Measurements from ENCODE around the gene MAP2K5.

The MAP2K5 gene

DNA sequence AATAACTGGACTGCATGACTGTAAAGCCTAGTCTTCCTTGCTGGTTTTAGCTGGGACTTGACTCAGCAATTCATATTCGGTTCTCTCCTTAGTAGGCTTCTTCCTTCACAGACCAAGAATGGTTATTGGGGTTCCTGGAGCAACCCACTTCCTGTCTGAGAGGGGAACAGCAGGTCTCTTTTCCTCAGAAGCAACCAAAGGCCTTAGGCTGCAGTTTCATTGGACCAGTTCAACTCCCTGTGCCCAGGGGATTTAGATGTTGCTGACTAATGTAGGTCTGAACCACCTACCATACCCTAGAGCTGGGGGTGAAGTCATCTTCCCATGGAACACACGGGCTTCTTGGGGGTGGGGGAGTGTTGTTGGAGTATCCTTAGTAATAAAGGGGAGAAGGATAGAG is 198.8 kb downstream of the MAP2K5 start:
- H3F3A ChIP-seq (ENCODE audit: low read depth), result peaks cover 3% of the 10 kb centered on the region; the same call in 1 of the 2 replicates
- H3K4me3 ChIP-seq (ENCODE audit: low read length, poor library complexity, severe bottlenecking), result peak overlapping the region; percentile 2
- H3K9ac ChIP-seq (ENCODE audit: low read depth, low read length, poor library complexity, severe bottlenecking), result no peak overlapping the region
- no peak for TF ChIP-seq EZH2phosphoT487 (IDR thresholded peaks at IDR 0.05; ENCODE audit: borderline replicate concordance)
- TF ChIP-seq, protein P1, sequence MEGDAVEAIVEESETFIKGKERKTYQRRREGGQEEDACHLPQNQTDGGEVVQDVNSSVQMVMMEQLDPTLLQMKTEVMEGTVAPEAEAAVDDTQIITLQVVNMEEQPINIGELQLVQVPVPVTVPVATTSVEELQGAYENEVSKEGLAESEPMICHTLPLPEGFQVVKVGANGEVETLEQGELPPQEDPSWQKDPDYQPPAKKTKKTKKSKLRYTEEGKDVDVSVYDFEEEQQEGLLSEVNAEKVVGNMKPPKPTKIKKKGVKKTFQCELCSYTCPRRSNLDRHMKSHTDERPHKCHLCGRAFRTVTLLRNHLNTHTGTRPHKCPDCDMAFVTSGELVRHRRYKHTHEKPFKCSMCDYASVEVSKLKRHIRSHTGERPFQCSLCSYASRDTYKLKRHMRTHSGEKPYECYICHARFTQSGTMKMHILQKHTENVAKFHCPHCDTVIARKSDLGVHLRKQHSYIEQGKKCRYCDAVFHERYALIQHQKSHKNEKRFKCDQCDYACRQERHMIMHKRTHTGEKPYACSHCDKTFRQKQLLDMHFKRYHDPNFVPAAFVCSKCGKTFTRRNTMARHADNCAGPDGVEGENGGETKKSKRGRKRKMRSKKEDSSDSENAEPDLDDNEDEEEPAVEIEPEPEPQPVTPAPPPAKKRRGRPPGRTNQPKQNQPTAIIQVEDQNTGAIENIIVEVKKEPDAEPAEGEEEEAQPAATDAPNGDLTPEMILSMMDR (conservative IDR thresholded peaks at IDR 0.05; ENCODE audit: low read length), result no peak
- H3K9me3 ChIP-seq (ENCODE audit: insufficient read depth, low read depth, low read length), result no peaks in the 10 kb centered on the region
- peaks cover 62% of the 10 kb centered on the region for H3K4me1 ChIP-seq (ENCODE audit: insufficient read depth, low read length, poor library complexity, severe bottlenecking)
- peak overlapping the region; percentile 7 for H3K4me2 ChIP-seq (ENCODE audit: low read depth, low read length, poor library complexity, severe bottlenecking)
- H4K20me1 ChIP-seq (ENCODE audit: insufficient read depth, low read length, poor library complexity, severe bottlenecking), result no peaks in the 10 kb centered on the region
- H3K9me2 ChIP-seq (replicated peaks; ENCODE audit: low read depth, low read length), result no peaks in the 10 kb centered on the region
- H2AFZ ChIP-seq (ENCODE audit: low read length), result no peak overlapping the region
- no peaks in the 10 kb centered on the region for H3K36me3 ChIP-seq (ENCODE audit: insufficient read depth, low read length)
- no peaks in the 10 kb centered on the region for H3K27me3 ChIP-seq (ENCODE audit: insufficient read depth, low read length, poor library complexity, severe bottlenecking)
- no peaks in the 10 kb centered on the region for H3K79me2 ChIP-seq (ENCODE audit: insufficient read depth, low read length)

DNA sequence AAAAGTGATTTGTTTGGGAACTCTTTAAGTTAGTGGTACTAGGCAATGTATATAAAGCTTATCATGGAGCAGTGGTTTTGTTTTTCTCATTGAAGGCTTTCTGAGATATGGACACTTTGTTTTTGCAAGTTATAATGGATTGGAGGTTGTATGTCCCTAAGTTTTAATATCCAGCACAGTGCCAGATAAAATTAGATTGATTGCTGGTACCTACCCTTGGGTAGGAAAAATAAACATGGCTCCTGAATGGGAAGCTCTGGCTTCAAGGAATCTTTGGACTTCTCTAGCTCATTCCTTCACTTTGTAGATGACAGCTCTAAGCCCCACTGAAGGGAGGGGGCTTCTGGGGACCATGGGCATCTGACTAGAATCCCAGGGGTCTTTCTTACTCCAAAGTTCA is 201.1 kb downstream of the MAP2K5 start:
- H3K4me3 ChIP-seq (ENCODE audit: low read length, poor library complexity, severe bottlenecking), result no peak overlapping the region
- H3K9me2 ChIP-seq (replicated peaks; ENCODE audit: low read depth, low read length), result no peaks in the 10 kb centered on the region
- no peaks in the 10 kb centered on the region; the same call in 1 of the 2 replicates for H3K36me3 ChIP-seq (ENCODE audit: insufficient read depth, low read length)
- H3K79me2 ChIP-seq (ENCODE audit: insufficient read depth, low read length), result no peaks in the 10 kb centered on the region
- peaks cover 63% of the 10 kb centered on the region for H3K4me1 ChIP-seq (ENCODE audit: insufficient read depth, low read length, poor library complexity, severe bottlenecking)
- H4K20me1 ChIP-seq (ENCODE audit: insufficient read depth, low read length, poor library complexity, severe bottlenecking), result no peaks in the 10 kb centered on the region
- peaks cover 3% of the 10 kb centered on the region; the same call in 1 of the 2 replicates for H3F3A ChIP-seq (ENCODE audit: low read depth)
- H2AFZ ChIP-seq (ENCODE audit: low read length), result no peak overlapping the region
- H3K9me3 ChIP-seq (ENCODE audit: insufficient read depth, low read depth, low read length), result no peaks in the 10 kb centered on the region
- H3K4me2 ChIP-seq (ENCODE audit: low read depth, low read length, poor library complexity, severe bottlenecking), result no peak overlapping the region
- H3K27me3 ChIP-seq (ENCODE audit: insufficient read depth, low read length, poor library complexity, severe bottlenecking), result no peaks in the 10 kb centered on the region
- no peak for TF ChIP-seq EZH2phosphoT487 (IDR thresholded peaks at IDR 0.05; ENCODE audit: borderline replicate concordance)
- TF ChIP-seq, protein P1 (conservative IDR thresholded peaks at IDR 0.05; ENCODE audit: low read length), result no peak
- H3K9ac ChIP-seq (ENCODE audit: low read depth, low read length, poor library complexity, severe bottlenecking), result no peak overlapping the region

GRCh38 chr15:67744331-67745072 is 202.0 kb downstream of the MAP2K5 start:
- H3K9ac ChIP-seq (ENCODE audit: low read depth, low read length, poor library complexity, severe bottlenecking), result peak overlapping the region; percentile 37

More at GRCh38 chr15:67744331-67745072, 202.0 kb downstream of the MAP2K5 start:
- Histone ChIP-seq H3K4me1 (ENCODE audit: insufficient read depth, low read length, poor library complexity, severe bottlenecking) (peaks cover 63% of the 10 kb centered on the region), H3K27me3 (ENCODE audit: insufficient read depth, low read length, poor library complexity, severe bottlenecking) (no peaks in the 10 kb centered on the region), H3K4me2 (ENCODE audit: low read depth, low read length, poor library complexity, severe bottlenecking) (peak overlapping the region; percentile 39), H3K9me2 (replicated peaks; ENCODE audit: low read depth, low read length) (no peaks in the 10 kb centered on the region), H3K4me3 (ENCODE audit: low read length, poor library complexity, severe bottlenecking) (peak overlapping the region; percentile 9), H3K36me3 (ENCODE audit: insufficient read depth, low read length) (no peaks in the 10 kb centered on the region; the same call in 1 of the 2 replicates), H3K9me3 (ENCODE audit: insufficient read depth, low read depth, low read length) (no peaks in the 10 kb centered on the region), H3F3A (ENCODE audit: low read depth) (peaks cover 3% of the 10 kb centered on the region; the same call in 1 of the 2 replicates), H3K79me2 (ENCODE audit: insufficient read depth, low read length) (no peaks in the 10 kb centered on the region), H4K20me1 (ENCODE audit: insufficient read depth, low read length, poor library complexity, severe bottlenecking) (no peaks in the 10 kb centered on the region), H2AFZ (ENCODE audit: low read length) (no peak overlapping the region)
- TF ChIP-seq EZH2phosphoT487 (IDR thresholded peaks at IDR 0.05; ENCODE audit: borderline replicate concordance), result no peak
- TF ChIP-seq, protein P1 (conservative IDR thresholded peaks at IDR 0.05; ENCODE audit: low read length), result no peak
